Nephron (organoid): Measurements from ENCODE around the gene ACSBG1.

Source experiments
- H3K27ac Mint-ChIP-seq, 3 experiments: 2 replicates each; pipeline ENCODE4 v1.8.0; 2020; ENCODE audit warnings: mixed read lengths in 3 of 3, mild to moderate bottlenecking in 2 of 3, moderate library complexity in 1 of 3
- H3K27me3 Mint-ChIP-seq: 2 replicates; pipeline ENCODE4 v1.8.0; 2021; ENCODE audit warnings: low read depth, mild to moderate bottlenecking, moderate library complexity, mixed read lengths
- H3K36me3 Mint-ChIP-seq: 2 replicates; pipeline ENCODE4 v1.8.0; 2020; ENCODE audit warnings: low read depth, mixed read lengths
- H3K4me1 Mint-ChIP-seq: 2 replicates; pipeline ENCODE4 v1.8.0; 2020; ENCODE audit warnings: mixed read lengths
- H3K4me3 Mint-ChIP-seq, 3 experiments: 2 replicates each; pipeline ENCODE4 v1.8.0; 2020; ENCODE audit warnings: mild to moderate bottlenecking in 3 of 3, mixed read lengths in 3 of 3, moderate library complexity in 2 of 3
- H3K9me3 Mint-ChIP-seq: 2 replicates; pipeline ENCODE4 v1.8.0; 2020; ENCODE audit warnings: mixed read lengths
- CTCF ChIP-seq, 3 experiments: fragments of 200-600 bp; sonication (generic); IDR thresholded peaks; one replicate each; pipeline ENCODE4 v1.5.0; 2021; ENCODE audit warnings: antibody characterized with exemption in 3 of 3; ENCODE audit not compliant: unreplicated experiment in 3 of 3

Gene ACSBG1

GRCh38 chr15:78209646-78210348, 24.6 kb downstream of the ACSBG1 start:
- Mint-ChIP-seq H3K36me3 (no peaks in the 10 kb centered on the region), H3K9me3 (no peaks in the 10 kb centered on the region), H3K4me1 (peaks cover 33% of the 10 kb centered on the region), H3K27me3 (peaks cover 19% of the 10 kb centered on the region), H3K27ac (no peak overlapping the region), H3K4me3 (no peak overlapping the region)
- no peak for TF ChIP-seq CTCF (IDR thresholded peaks at IDR 0.05; ENCODE audit: unreplicated experiment in 3 of 3)

GRCh38 chr15:78208887-78209645, 25.3 kb downstream of the ACSBG1 start:
- no peaks in the 10 kb centered on the region for H3K9me3 Mint-ChIP-seq
- no peak for TF ChIP-seq CTCF (IDR thresholded peaks at IDR 0.05; ENCODE audit: unreplicated experiment in 3 of 3)
- H3K36me3 Mint-ChIP-seq = no peaks in the 10 kb centered on the region
- H3K4me1 Mint-ChIP-seq = peaks cover 37% of the 10 kb centered on the region
- H3K27ac Mint-ChIP-seq = no peak overlapping the region
- H3K27me3 Mint-ChIP-seq = peaks cover 17% of the 10 kb centered on the region
- no peak overlapping the region for H3K4me3 Mint-ChIP-seq

DNA sequence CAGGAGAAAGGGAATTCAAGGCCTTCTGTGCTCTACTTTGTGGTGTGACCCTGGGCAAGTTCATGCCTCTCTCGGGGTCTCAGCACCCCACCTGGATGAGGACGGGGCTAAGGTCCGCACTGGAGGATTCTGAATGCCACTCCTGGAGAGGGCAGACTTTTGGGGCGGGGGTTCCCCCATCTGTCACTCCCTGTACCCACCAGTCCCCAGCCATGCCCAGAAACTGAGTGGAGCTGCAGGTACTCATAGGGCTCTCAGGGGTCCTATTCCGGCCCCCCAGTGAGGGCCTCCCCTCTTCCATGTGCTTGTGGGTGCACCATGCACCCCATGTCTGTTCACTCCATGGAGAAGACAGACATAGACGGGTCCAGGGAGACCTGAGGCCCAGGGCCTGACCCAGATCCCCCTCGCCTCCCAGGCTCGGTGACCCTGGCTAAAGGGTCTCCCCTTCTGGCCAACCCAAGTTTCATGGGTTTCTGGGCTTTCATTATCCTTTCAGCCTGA, 26.0 kb downstream of the ACSBG1 start:
- TF ChIP-seq CTCF (IDR thresholded peaks at IDR 0.05; ENCODE audit: unreplicated experiment in 3 of 3) = no peak
- H3K27me3 Mint-ChIP-seq = peaks cover 13% of the 10 kb centered on the region
- H3K4me1 Mint-ChIP-seq = peaks cover 44% of the 10 kb centered on the region
- H3K27ac Mint-ChIP-seq = no peak overlapping the region
- no peaks in the 10 kb centered on the region for H3K9me3 Mint-ChIP-seq
- H3K36me3 Mint-ChIP-seq = no peaks in the 10 kb centered on the region
- H3K4me3 Mint-ChIP-seq = no peak overlapping the region

- Mint-ChIP-seq H3K4me3 (no peak overlapping the region), H3K27ac (peak overlapping the region in 1 of 3 experiments; percentile 57), H3K27me3 (peaks cover 11% of the 10 kb centered on the region), H3K9me3 (no peaks in the 10 kb centered on the region), H3K4me1 (peaks cover 47% of the 10 kb centered on the region), H3K36me3 (no peaks in the 10 kb centered on the region)
- TF ChIP-seq CTCF (IDR thresholded peaks at IDR 0.05; ENCODE audit: unreplicated experiment in 3 of 3) = no peak
Observed at GRCh38 chr15:78207641-78208340, 26.6 kb downstream of the ACSBG1 start.

DNA sequence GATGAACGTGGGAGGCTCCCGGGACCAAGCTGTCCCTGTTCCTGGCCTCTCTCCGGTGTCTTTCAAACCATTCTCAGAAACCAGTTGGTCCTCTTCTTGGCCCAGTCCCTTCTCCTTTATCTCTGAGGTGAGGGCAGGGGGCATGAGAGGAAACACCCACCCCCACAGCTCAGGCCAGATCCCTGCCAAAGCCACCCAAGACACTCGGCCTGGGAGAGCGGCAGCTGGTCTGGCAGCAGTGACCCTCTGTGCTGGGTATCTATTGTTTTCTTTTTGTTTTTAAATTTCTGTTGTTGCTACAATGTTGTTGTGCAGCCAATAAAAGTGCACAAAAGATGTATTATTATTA, 27.3 kb downstream of the ACSBG1 start:
- peaks cover 43% of the 10 kb centered on the region for H3K4me1 Mint-ChIP-seq
- no peaks in the 10 kb centered on the region for H3K9me3 Mint-ChIP-seq
- TF ChIP-seq CTCF (IDR thresholded peaks at IDR 0.05; ENCODE audit: unreplicated experiment in 3 of 3) = no peak
- no peak overlapping the region for H3K4me3 Mint-ChIP-seq
- peaks cover 7% of the 10 kb centered on the region for H3K27me3 Mint-ChIP-seq
- H3K36me3 Mint-ChIP-seq = no peaks in the 10 kb centered on the region
- peak overlapping the region in 1 of 3 experiments; percentile 57 for H3K27ac Mint-ChIP-seq
